ENCODE data around the gene CERS2.

Gene CERS2

GRCh38 chr1:150976879-150977694, 2.5 kb upstream of the CERS2 start (continued):
- TF ChIP-seq ZNF184 (tag by site-specific recombination; IDR thresholded peaks at IDR 0.05): no peak
- TF ChIP-seq ZNF132 (tag by site-specific recombination; IDR thresholded peaks at IDR 0.05; ENCODE audit: borderline replicate concordance): no peak
- TF ChIP-seq, protein P1, sequence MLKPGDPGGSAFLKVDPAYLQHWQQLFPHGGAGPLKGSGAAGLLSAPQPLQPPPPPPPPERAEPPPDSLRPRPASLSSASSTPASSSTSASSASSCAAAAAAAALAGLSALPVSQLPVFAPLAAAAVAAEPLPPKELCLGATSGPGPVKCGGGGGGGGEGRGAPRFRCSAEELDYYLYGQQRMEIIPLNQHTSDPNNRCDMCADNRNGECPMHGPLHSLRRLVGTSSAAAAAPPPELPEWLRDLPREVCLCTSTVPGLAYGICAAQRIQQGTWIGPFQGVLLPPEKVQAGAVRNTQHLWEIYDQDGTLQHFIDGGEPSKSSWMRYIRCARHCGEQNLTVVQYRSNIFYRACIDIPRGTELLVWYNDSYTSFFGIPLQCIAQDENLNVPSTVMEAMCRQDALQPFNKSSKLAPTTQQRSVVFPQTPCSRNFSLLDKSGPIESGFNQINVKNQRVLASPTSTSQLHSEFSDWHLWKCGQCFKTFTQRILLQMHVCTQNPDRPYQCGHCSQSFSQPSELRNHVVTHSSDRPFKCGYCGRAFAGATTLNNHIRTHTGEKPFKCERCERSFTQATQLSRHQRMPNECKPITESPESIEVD (tag by site-specific recombination; IDR thresholded peaks at IDR 0.05): no peak
- TF ChIP-seq ZNF324 (tag by site-specific recombination; IDR thresholded peaks at IDR 0.05): peak; percentile 71
- TF ChIP-seq ZBTB20 (tag by site-specific recombination; IDR thresholded peaks at IDR 0.05): no peak; the same call in 1 of the 2 replicates
- no peak for TF ChIP-seq ZNF707 (tag by site-specific recombination; IDR thresholded peaks at IDR 0.05)
- no peak for TF ChIP-seq HOXA7 (CRISPR knock-in tag; IDR thresholded peaks at IDR 0.05; ENCODE audit: borderline replicate concordance)
- TF ChIP-seq ZNF626 (tag by site-specific recombination; IDR thresholded peaks at IDR 0.05): no peak
- TF ChIP-seq MYNN (tag by site-specific recombination; IDR thresholded peaks at IDR 0.05; ENCODE audit: borderline replicate concordance): no peak
- no peak for TF ChIP-seq ZNF747 (tag by site-specific recombination; IDR thresholded peaks at IDR 0.05)
- no peak for TF ChIP-seq ZNF513 (tag by site-specific recombination; IDR thresholded peaks at IDR 0.05)
- no peak; the same call in 1 of the 2 replicates for TF ChIP-seq REPIN1 (tag by site-specific recombination; IDR thresholded peaks at IDR 0.05; ENCODE audit: low read depth)
- no peak for TF ChIP-seq ZBTB1 (tag by site-specific recombination; IDR thresholded peaks at IDR 0.05)
- no peak for TF ChIP-seq ZNF354C (tag by site-specific recombination; IDR thresholded peaks at IDR 0.05; ENCODE audit: borderline replicate concordance, low read depth)
- TF ChIP-seq ZNF2 (tag by site-specific recombination; IDR thresholded peaks at IDR 0.05): 0 out of 2 replicates have a peak, but pooled peaks have one; percentile 18
- no peak; the same call in 1 of the 2 replicates for TF ChIP-seq ZNF580 (tag by site-specific recombination; IDR thresholded peaks at IDR 0.05)
- TF ChIP-seq ZNF274 (IDR thresholded peaks at IDR 0.05; ENCODE audit: low read length): no peak
- no peak for TF ChIP-seq ZNF274 (tag by site-specific recombination; IDR thresholded peaks at IDR 0.05; ENCODE audit: borderline replicate concordance)
- TF ChIP-seq KLF17 (tag by site-specific recombination; IDR thresholded peaks at IDR 0.05): peak; percentile 77; the same call in 1 of the 2 replicates
- no peak for TF ChIP-seq ZNF76 (tag by site-specific recombination; IDR thresholded peaks at IDR 0.05; ENCODE audit: borderline replicate concordance, low read depth)
- no peak; the same call in 1 of the 2 replicates for TF ChIP-seq SP7 (tag by site-specific recombination; IDR thresholded peaks at IDR 0.05)
- no peak for TF ChIP-seq ZNF26 (tag by site-specific recombination; IDR thresholded peaks at IDR 0.05)
- TF ChIP-seq, protein P2, sequence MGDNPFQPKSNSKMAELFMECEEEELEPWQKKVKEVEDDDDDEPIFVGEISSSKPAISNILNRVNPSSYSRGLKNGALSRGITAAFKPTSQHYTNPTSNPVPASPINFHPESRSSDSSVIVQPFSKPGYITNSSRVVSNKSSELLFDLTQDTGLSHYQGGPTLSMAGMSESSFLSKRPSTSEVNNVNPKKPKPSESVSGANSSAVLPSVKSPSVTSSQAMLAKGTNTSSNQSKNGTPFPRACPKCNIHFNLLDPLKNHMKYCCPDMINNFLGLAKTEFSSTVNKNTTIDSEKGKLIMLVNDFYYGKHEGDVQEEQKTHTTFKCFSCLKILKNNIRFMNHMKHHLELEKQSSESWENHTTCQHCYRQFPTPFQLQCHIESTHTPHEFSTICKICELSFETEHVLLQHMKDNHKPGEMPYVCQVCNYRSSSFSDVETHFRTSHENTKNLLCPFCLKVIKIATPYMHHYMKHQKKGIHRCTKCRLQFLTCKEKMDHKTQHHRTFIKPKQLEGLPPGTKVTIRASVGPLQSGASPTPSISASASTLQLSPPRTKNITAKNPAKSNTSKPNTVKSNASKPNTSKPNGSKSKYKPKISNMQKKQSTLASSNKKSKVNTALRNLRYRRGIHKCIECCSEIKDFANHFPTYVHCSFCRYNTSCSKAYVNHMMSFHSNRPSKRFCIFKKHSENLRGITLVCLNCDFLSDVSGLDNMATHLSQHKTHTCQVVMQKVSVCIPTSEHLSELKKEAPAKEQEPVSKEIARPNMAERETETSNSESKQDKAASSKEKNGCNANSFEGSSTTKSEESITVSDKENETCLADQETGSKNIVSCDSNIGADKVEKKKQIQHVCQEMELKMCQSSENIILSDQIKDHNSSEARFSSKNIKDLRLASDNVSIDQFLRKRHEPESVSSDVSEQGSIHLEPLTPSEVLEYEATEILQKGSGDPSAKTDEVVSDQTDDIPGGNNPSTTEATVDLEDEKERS (tag by site-specific recombination; IDR thresholded peaks at IDR 0.05): no peak
- no peak for TF ChIP-seq YY2 (tag by site-specific recombination; IDR thresholded peaks at IDR 0.05)
- TF ChIP-seq ZFP37 (tag by site-specific recombination; IDR thresholded peaks at IDR 0.05): no peak
- no peak for TF ChIP-seq GLI4 (tag by site-specific recombination; IDR thresholded peaks at IDR 0.05)
- no peak for TF ChIP-seq ZNF623 (tag by site-specific recombination; IDR thresholded peaks at IDR 0.05)
- no peak for TF ChIP-seq ZNF792 (tag by site-specific recombination; IDR thresholded peaks at IDR 0.05)
- TF ChIP-seq OVOL3 (tag by site-specific recombination; IDR thresholded peaks at IDR 0.05): no peak
- TF ChIP-seq ZNF510 (tag by site-specific recombination; IDR thresholded peaks at IDR 0.05; ENCODE audit: insufficient replicate concordance): no peak
- TF ChIP-seq SETDB1 (IDR thresholded peaks at IDR 0.05; ENCODE audit: insufficient read length, low read length): no peak
- peak; percentile 56; the same call in 1 of the 2 replicates for TF ChIP-seq EGR2 (tag by site-specific recombination; IDR thresholded peaks at IDR 0.05; ENCODE audit: low read depth)

All from HEK293 (cell line).